K562 (cell line): ENCODE results near the gene GINS2. TPM values are rescaled to one million over a fixed set of nuclear protein-coding genes. Genes with fewer than 3 reads are reported as not detected.

Experiments used
- ATAC-seq: fragments of 200-7000 bp; cut with Tn5 transposase; 3 replicates; pipeline ENCODE4 v1.9.1; 2020; ENCODE audit warnings: moderate library complexity
- BruUV-seq: library from RNA; stranded (reverse); fragments of 400-500 nt; replicated peaks from 2 replicates; lab custom pipeline; 2021; lab: Mats Ljungman, UMichigan
- CTCF ChIA-PET: fragments of 300-600 bp; formaldehyde crosslinking; extraction: SDS; loops from one replicate; lab custom pipeline; 2021; ENCODE audit warnings: low intra/inter-chr PET ratio; lab: Yijun Ruan, JAX
- POLR2A ChIA-PET: fragments of 300-600, 350-650 bp; sonication (Branson Sonifier 250); formaldehyde crosslinking; extraction: SDS; loops from one replicate; lab custom pipeline; 2021; ENCODE audit warnings: antibody characterized with exemption, inconsistent platforms; lab: Yijun Ruan, JAX
- DNase-seq, 4 experiments: peaks; one replicate each; pipeline versions ENCODE4 v3.0.0 to v3.0.0-alpha.2; 2011 to 2018; ENCODE audit warnings: low spot score in 3 of 4, mixed read lengths in 3 of 4; ENCODE audit errors: extremely low read depth in 1 of 4
- FAIRE-seq: peaks from 2 replicates; lab custom pipeline; 2011; peaks lifted over from hg19 to GRCh38; lab: Jason Lieb, UNC
- H2AFZ ChIP-seq: 2 replicates; pipeline ENCODE4 v1.6.0; 2011; ENCODE audit warnings: low read depth, low read length, control low read depth, inconsistent platforms
- H3K27ac ChIP-seq: fragments of 200-600 bp; 3 replicates; pipeline ENCODE4 v1.8.0; 2011; ENCODE audit warnings: low read depth, mild to moderate bottlenecking, control low read depth, inconsistent platforms, low read length, moderate library complexity, mixed read lengths; ENCODE audit errors: extremely low read depth
- H3K27me3 ChIP-seq, 2 experiments: fragments of 300-600 bp in 1 of 2; 2 replicates in 1 of 2; 3 replicates in 1 of 2; pipeline versions ENCODE4 v1.6.0 to v1.8.0; 2011; ENCODE audit warnings: inconsistent platforms in 2 of 2, low read length in 2 of 2, mild to moderate bottlenecking in 1 of 2, mixed read lengths in 1 of 2, moderate library complexity in 1 of 2; ENCODE audit not compliant: control insufficient read depth in 2 of 2, insufficient read depth in 2 of 2
- H3K36me3 ChIP-seq: fragments of 300-600 bp; 3 replicates; pipeline ENCODE4 v1.8.0; 2011; ENCODE audit warnings: mild to moderate bottlenecking, low read length, inconsistent platforms; ENCODE audit not compliant: control insufficient read depth, insufficient read depth
- H3K4me1 ChIP-seq, 2 experiments: fragments of 200-600 bp in 1 of 2; replicated peaks in 1 of 2; 2 replicates in 1 of 2; 3 replicates in 1 of 2; pipeline versions ENCODE4 v1.5.1 to v1.8.0; 2011; ENCODE audit warnings: inconsistent platforms in 2 of 2, low read length in 2 of 2, mild to moderate bottlenecking in 1 of 2, mixed read lengths in 1 of 2, moderate library complexity in 1 of 2; ENCODE audit not compliant: control insufficient read depth in 2 of 2, insufficient read depth in 2 of 2
- H3K4me2 ChIP-seq: 2 replicates; pipeline ENCODE4 v1.6.1; 2011; ENCODE audit warnings: low read length, control low read depth, inconsistent platforms, mixed read lengths; ENCODE audit not compliant: insufficient read depth
- H3K4me3 ChIP-seq: fragments of 200-600 bp; sonication (generic), shearing (Covaris generic); 2 replicates; pipeline ENCODE4 v1.5.1; 2016; ENCODE audit warnings: control low read depth, inconsistent platforms
- H3K79me2 ChIP-seq: fragments of 200-600 bp; 3 replicates; pipeline ENCODE4 v1.8.0; 2011; ENCODE audit warnings: low read length, inconsistent platforms; ENCODE audit not compliant: control insufficient read depth, insufficient read depth
- H3K9ac ChIP-seq, 2 experiments: 2 replicates each; pipeline versions ENCODE4 v1.6.0 to v1.6.1; 2011; ENCODE audit warnings: low read depth in 2 of 2, low read length in 2 of 2, control low read depth in 1 of 2, inconsistent platforms in 1 of 2, mild to moderate bottlenecking in 1 of 2, mixed read lengths in 1 of 2; ENCODE audit not compliant: insufficient read depth in 1 of 2
- H3K9me1 ChIP-seq: one replicate; pipeline ENCODE4 v1.6.0; 2011; ENCODE audit warnings: inconsistent platforms, mild to moderate bottlenecking, low read length, moderate library complexity; ENCODE audit not compliant: control insufficient read depth, insufficient read depth
- H3K9me3 ChIP-seq: replicated peaks from 2 replicates; pipeline ENCODE4 v1.5.1; 2011; ENCODE audit warnings: low read depth, low read length, inconsistent platforms; ENCODE audit not compliant: control insufficient read depth, insufficient read depth
- H4K20me1 ChIP-seq: replicated peaks from 2 replicates; pipeline ENCODE4 v1.6.1; 2011; ENCODE audit warnings: low read length, inconsistent platforms, mixed read lengths; ENCODE audit not compliant: control insufficient read depth, insufficient read depth
- CBFB ChIP-seq: sonication (generic); formaldehyde crosslinking; IDR thresholded peaks from 2 replicates; pipeline ENCODE4 v1.4.0; 2020; ENCODE audit warnings: mild to moderate bottlenecking, missing genetic modification reagents
- FOSL1 ChIP-seq: fragments of 200-800 bp; sonication (Bioruptor generic); conservative IDR thresholded peaks from 2 replicates; pipeline ENCODE4 v1.6.1; 2016; ENCODE audit warnings: missing genetic modification characterization, missing compliant biosample characterization
- GTF3C2 ChIP-seq: IDR thresholded peaks from 3 replicates; pipeline ENCODE4 v1.6.1; 2011; ENCODE audit warnings: borderline replicate concordance, mild to moderate bottlenecking, moderate library complexity; ENCODE audit not compliant: insufficient read length; ENCODE audit errors: extremely low read depth
- HDAC8 ChIP-seq: fragments of 450-650 bp; IDR thresholded peaks from 2 replicates; pipeline ENCODE4 v1.6.1; 2016; ENCODE audit warnings: mild to moderate bottlenecking, missing genetic modification characterization, moderate library complexity, missing compliant biosample characterization
- MEIS2 ChIP-seq: fragments of 450-650 bp; IDR thresholded peaks from 2 replicates; pipeline ENCODE4 v1.6.1; 2014; ENCODE audit warnings: mild to moderate bottlenecking; ENCODE audit not compliant: partially characterized antibody
- RBM17 ChIP-seq: fragments of 200-400 bp; formaldehyde crosslinking; IDR thresholded peaks from 2 replicates; pipeline ENCODE4 v1.6.1; 2017; ENCODE audit warnings: low read depth, mild to moderate bottlenecking, low read length, borderline replicate concordance
- RBM39 ChIP-seq: fragments of 200-400 bp; formaldehyde crosslinking; optimal IDR thresholded peaks from 2 replicates; pipeline ENCODE3; 2018; ENCODE audit warnings: low read depth, low read length
- RHOXF2B ChIP-seq: fragments of 250-450 bp; sonication (Bioruptor Pico); conservative IDR thresholded peaks from 2 replicates; pipeline ENCODE4 v1.5.1; 2021
- WHSC1 ChIP-seq: IDR thresholded peaks from one replicate; pipeline ENCODE4 v1.6.1; 2012; ENCODE audit warnings: low read length, control low read depth, inconsistent platforms
- ZBTB26 ChIP-seq: fragments of 450-650 bp; formaldehyde crosslinking; IDR thresholded peaks from 2 replicates; pipeline ENCODE4 v1.4.0; 2022; ENCODE audit warnings: missing genetic modification characterization
- ZNF217 ChIP-seq: sonication (generic); formaldehyde crosslinking; IDR thresholded peaks from 2 replicates; pipeline ENCODE4 v1.8.0; 2022; ENCODE audit warnings: mild to moderate bottlenecking, missing genetic modification reagents
- ZNF23 ChIP-seq: fragments of 250-450 bp; sonication (Bioruptor Pico); IDR thresholded peaks from 2 replicates; pipeline ENCODE4 v1.4.0; 2020; ENCODE audit warnings: mild to moderate bottlenecking
- ZNF584 ChIP-seq: fragments of 200-800 bp; sonication (Bioruptor generic); IDR thresholded peaks from 2 replicates; pipeline ENCODE4 v1.6.1; 2016; ENCODE audit warnings: low read depth, mild to moderate bottlenecking, missing genetic modification characterization, missing compliant biosample characterization
- WGBS: fragments of 100-300 bp; shearing (Covaris generic); methylation state at CpG from one replicate; pipeline ENCODE4 v1.1.6; 2016; ENCODE audit warnings: low coverage, mixed read lengths; ENCODE audit not compliant: insufficient coverage; ENCODE audit errors: missing lambda C conversion rate; 5-methylcytosine and 5-hydroxymethylcytosine counted together
- in situ Hi-C: fragments of 300-500 bp; cut with MboI; formaldehyde crosslinking; loops from 4 replicates; pipeline ENCODE4 v1.15.0; 2018; ENCODE audit warnings: inconsistent platforms, mixed read lengths
- intact Hi-C: fragments of 100-400 bp; cut with micrococcal nuclease; formaldehyde crosslinking; loops from 2 replicates; pipeline ENCODE4 v1.14.2; 2022
- polyA plus RNA-seq, 8 experiments: library from polyadenylated mRNA; depleted of rRNA in 4 of 8; stranded (reverse) in 5 of 8; unstranded in 3 of 8; fragments of >200 nt; fragmentation: Nextera tagmentation in 2 of 8; fragmentation: Illumina TruSeq in 1 of 8; extraction: Ambion mirVana in 2 of 8; extraction: Trizol in 1 of 8; gene quantifications; 2 replicates each; pipeline versions ENCODE4 v1.2.1 to v1.2.3, GENCODE V29; 2011 to 2014; ENCODE audit warnings: inconsistent platforms in 1 of 8, missing spikeins in 1 of 8
- total RNA-seq, 7 experiments: library from RNA; depleted of rRNA in 6 of 7; stranded (reverse); fragments of >200 nt in 6 of 7; fragmentation: Illumina TruSeq in 2 of 7; extraction: Trizol in 2 of 7; gene quantifications; 2 replicates each; pipeline versions ENCODE4 v1.2.1 to v1.2.3, GENCODE V29; 2011 to 2021; ENCODE audit warnings: low replicate concordance in 1 of 7

GINS2 gene
- total and polyA plus RNA-seq, 9 of the 15 experiments (the other 6 are each of a cell fraction or from before 2014, with no cell fraction given), result 40.4 to 76.2 (median 44.6) TPM

GRCh38 chr16:85649411-85650134 lies 39.2 kb downstream of the GINS2 start:
- Histone ChIP-seq H3K36me3 (peaks cover 94% of the 10 kb centered on the region), H3K4me2 (no peak overlapping the region), H3K4me3 (no peak overlapping the region), H2AFZ (no peak overlapping the region), H3K9me3 (no peaks in the 10 kb centered on the region), H3K9ac (peak overlapping the region in 1 of 2 experiments; percentile 35; a peak in 1 of 4 replicates), H3K4me1 (peaks cover 9 to 92% of the 10 kb centered on the region in 2 experiments; a peak in 4 of 5 replicates), H3K79me2 (peaks cover 81% of the 10 kb centered on the region), H3K27me3 (no peaks in the 10 kb centered on the region), H3K9me1 (peaks cover 19% of the 10 kb centered on the region), H4K20me1 (peaks cover 56% of the 10 kb centered on the region), H3K27ac (no peak overlapping the region)
- no peak for FAIRE-seq
- no peak for DNase-seq
- ATAC-seq, result no peak
- in situ Hi-C loops, result no loop called here
- 83% methylated on average over 13 of the region's 16 CpGs for WGBS
- POLR2A ChIA-PET, result interaction anchor here (0.8 to 2.0 kb wide), 3 partner anchors 9 to 88 kb away, joined by 4 to 9 read pairs (median 6); no protein-coding TSS in a partner anchor
- CTCF ChIA-PET, result no interaction called here
- BruUV-seq, result no TSS peak
- intact Hi-C loops, result no loop called here
- TF ChIP-seq WHSC1, result no peak
- no peak for TF ChIP-seq CBFB
- no peak for TF ChIP-seq ZNF584 (CRISPR knock-in tag)
- TF ChIP-seq FOSL1 (tag), result no peak
- TF ChIP-seq HDAC8 (tag), result no peak
- TF ChIP-seq RBM17, result no peak
- no peak for TF ChIP-seq MEIS2
- no peak for TF ChIP-seq ZNF23 (CRISPR knock-in tag)
- no peak for TF ChIP-seq ZNF217
- no peak for TF ChIP-seq ZBTB26 (CRISPR knock-in tag)
- no peak for TF ChIP-seq RHOXF2B (CRISPR knock-in tag)
- TF ChIP-seq GTF3C2, result no peak
- no peak for TF ChIP-seq RBM39
